ENCODE results near the gene IFT80.
"Not testable (repeated sequence)": the region's sequence is repeated elsewhere in the genome, so short reads cannot be mapped to it uniquely, and the experiment has no call there.

IFT80 gene

DNA sequence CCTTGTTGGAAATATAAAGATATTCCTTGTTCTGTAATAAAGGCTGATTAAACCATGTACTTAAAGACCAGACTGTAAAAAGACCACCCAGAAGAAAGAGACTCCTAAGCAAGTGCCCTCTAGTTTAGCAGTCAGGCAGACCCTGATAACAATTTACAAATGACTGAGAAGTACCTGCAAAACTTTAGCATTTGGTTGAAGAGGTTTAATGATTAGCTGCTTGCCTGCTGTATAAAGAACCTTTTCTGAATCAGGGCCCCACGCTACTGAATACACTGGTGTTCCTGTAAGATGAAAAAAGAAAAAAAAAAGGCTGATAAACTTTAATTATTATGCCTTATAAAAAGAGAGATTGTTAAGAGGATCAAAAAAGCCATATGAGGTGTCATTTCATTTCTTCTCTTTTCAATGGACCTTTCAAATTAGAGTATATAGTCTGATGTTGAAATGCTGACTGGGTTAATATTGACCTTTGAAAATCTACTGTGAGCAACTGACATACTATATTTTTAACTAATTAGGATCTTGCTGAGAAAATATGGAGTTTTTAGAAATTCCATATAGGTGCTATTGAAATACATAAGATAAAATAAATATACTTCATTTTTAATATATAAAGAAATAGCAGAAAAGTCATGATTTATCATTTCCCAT is 33.0 kb downstream of the IFT80 start:
- no peak for DNase-seq (ENCODE audit: low read depth in 2 of 2)

GRCh38 chr3:160362896-160363295 is 36.1 kb downstream of the IFT80 start:
- DNase-seq (ENCODE audit: low read depth in 2 of 2): not testable (repeated sequence)

DNA sequence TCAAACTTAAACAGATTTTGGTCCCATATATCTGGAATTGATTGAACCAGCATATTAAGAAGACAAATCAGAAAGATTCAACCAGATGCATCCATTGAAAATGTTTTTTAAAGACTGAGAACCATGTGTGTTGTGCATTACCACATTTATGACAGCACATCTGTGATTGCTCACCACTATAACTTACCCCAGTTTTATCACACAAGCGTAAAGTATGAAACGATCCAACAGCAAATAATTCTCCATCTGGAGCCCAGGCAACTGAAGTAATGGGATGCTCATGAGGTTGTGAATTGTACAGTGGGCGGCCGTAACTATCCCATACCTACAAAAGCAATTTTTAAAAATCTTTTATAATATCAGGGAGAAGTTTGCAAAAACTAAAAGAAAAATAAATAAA is 43.2 kb downstream of the IFT80 start:
- DNase-seq (ENCODE audit: low read depth in 2 of 2): no peak

DNA sequence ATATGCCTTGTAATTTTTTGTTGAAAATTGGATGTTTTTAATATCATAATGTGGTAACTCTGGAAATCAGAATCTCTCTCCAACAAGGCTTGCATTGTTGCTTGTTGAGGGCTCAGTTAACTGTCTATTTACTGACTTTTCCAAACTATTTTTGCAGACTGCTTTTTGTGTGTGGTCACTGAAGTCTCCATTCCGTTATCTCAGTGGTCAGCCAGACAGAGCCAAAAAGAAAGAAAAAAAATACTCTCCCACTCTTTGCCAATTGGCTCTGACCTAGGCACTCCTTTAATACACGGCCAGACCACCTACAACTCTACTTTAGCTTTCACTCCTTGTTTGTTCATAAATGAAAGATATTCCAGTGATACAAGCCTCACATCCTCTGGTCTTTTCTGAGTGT is 52.5 kb downstream of the IFT80 start:
- no peak for DNase-seq (ENCODE audit: low read depth in 2 of 2)

- DNase-seq (ENCODE audit: low read depth in 2 of 2): no peak
Measured at GRCh38 chr3:160343132-160343531, 55.9 kb downstream of the IFT80 start.

GRCh38 chr3:160340351-160340750 is 58.7 kb downstream of the IFT80 start:
- no peak for DNase-seq (ENCODE audit: low read depth in 2 of 2)

DNA sequence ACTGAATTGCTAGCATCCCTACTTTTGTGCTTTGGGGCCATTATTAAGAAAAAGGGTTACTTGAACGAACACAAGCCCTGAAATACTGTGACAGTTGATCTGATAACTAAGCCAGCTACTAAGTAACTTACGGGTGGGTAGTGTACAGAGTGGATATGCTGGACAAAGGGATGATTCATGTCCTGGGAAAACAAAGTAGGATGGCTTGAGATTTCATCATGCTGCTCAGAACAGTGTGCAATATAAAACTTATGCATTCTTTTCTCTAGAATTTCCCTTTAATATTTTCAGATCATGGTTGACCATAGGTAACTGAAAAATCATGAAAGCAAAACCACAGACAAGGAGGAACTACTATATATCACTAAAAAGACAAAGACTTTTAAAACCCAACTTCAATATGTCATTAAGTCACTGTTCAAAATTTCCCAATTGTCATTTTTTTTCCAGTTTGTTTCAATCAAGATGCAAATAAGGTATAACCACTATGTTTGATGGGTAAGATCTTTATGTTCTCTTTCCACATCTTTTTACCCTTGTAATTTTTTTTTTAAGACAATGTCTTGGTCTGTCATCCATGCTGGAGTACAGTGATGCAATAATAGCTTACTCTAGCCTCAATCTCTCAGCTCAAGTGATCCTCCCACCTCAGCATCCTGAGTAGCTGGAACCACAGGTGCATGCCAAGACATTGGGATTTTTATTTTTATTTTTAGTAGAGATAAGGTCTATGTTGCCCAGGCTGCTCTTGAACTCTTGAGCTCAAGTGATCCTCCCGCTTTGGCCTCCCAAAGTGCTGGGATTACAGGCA is 67.7 kb downstream of the IFT80 start:
- DNase-seq (ENCODE audit: low read depth in 2 of 2): peak; percentile 77 to 80

DNA sequence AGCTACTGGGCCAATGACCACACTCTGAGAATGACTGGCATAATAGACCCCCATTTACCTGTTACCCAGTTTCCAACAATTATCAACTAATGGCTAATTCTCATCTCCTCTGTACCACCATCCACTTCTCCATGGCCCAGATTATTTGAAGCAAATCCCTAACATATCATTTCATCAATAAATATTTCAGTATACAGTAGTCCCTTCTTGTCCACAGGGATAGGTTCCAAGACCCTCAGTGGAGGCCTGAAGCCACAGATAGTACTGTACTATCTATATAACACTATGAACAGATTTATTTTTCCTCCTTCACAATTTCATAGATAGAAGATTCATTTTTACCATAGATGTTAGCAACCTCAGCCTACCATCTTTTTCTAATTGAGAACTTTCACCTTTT is 68.3 kb downstream of the IFT80 start:
- DNase-seq (ENCODE audit: low read depth in 2 of 2): no peak

DNA sequence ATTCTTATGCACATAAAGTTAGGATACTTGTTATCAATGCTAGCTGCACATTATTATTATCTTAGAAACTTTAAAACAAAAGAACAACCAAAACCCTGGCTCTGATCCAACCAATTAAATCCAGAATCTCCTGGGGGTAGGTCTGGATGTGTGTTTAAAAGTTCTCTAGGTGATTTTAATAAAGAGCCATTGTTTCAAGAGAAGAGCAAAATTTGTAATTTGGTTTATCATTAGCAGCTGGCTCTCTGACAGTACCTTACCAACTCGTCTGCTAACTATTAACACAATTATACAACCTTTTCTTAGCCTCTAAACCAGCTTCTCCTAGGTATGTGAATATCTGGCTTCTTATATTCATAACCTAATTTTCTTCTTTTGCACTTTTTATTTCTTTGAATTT is 68.9 kb downstream of the IFT80 start:
- DNase-seq (ENCODE audit: low read depth in 2 of 2): no peak

GRCh38 chr3:160326286-160326685 is 72.7 kb downstream of the IFT80 start:
- not testable (repeated sequence) for DNase-seq (ENCODE audit: low read depth in 2 of 2)

DNA sequence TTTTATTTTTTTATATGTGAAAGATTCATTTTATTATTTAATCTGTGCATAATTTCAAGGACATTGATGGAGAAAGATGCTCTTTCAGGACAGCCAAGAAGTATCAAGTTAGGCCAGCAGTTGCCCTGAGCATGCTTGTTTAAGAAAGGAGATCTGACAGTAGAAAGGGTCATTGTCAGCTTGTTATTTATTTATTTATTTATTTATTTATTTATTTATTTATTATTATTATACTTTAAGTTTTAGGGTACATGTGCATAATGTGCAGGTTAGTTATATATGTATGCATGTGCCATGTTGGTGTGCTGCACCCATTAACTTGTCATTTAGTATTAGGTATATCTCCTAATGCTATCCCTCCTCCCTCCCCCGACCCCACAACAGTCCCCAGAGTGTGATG is 77.2 kb downstream of the IFT80 start:
- not testable (repeated sequence) for DNase-seq (ENCODE audit: low read depth in 2 of 2)

GRCh38 chr3:160319322-160319721 is 79.7 kb downstream of the IFT80 start:
- DNase-seq (ENCODE audit: low read depth in 2 of 2): no peak

DNA sequence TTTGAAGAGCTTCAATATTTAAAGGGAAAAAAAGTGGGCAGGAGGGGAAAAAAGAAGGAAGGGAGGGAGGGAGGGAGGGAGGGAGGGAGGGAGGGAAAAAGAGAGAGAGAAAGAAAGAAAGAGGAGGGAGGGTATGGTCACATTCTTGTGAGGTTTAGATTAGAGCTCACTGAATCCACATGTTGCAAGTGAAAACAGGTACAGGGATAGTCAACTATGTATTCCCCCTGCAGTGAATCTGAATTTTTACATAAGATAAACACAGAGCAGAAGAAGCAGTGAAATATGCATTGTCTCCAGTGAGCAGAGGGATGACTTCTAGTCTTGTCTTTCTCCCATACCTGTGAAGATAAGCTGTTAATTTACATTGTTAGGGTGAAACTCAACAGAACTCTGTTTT is 84.0 kb downstream of the IFT80 start:
- DNase-seq (ENCODE audit: low read depth in 2 of 2): no peak

- no peak for DNase-seq (ENCODE audit: low read depth in 2 of 2)
Measured at GRCh38 chr3:160312014-160312624, 86.9 kb downstream of the IFT80 start.

DNA sequence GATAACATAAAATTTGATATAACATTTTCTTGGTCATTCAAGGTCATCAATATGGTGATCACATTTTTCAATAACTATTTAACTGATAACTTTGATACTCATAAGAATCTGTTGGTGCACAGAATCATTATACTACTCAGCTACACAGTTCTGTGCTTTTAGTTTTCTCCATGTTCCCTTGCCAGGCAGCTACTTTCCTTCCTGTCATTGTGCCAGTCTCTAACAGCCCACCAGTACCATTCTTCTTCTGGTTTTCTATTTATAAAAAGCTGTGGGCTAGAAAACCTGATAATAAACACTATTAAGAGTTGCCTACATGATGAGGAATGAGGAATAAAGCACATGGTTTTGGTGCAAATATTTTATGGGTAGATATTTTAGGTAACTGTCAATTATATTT is 96.2 kb downstream of the IFT80 start:
- no peak for DNase-seq (ENCODE audit: low read depth in 2 of 2)

DNA sequence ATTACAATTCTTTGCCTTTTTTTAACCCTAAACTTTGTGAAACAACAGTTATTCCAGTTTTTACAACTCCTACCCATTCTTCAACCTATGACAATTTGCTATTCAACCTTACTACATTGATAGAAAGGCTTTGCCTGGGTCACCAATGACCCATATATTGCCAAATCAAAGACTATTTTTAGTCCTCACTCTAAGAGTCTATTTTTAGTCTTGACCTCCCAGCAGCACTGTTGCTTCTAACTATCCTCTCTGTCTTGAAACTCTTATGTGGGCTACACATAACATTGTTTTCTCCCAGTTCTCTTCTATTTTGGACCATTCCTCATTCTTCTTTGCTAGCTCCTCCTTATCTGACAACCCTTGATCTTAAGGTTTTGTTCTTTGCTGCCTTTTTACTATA is 102.4 kb downstream of the IFT80 start:
- no peak for DNase-seq (ENCODE audit: low read depth in 2 of 2)

GRCh38 chr3:160291909-160292299 is 107.1 kb downstream of the IFT80 start:
- no peak for DNase-seq (ENCODE audit: low read depth in 2 of 2)

DNA sequence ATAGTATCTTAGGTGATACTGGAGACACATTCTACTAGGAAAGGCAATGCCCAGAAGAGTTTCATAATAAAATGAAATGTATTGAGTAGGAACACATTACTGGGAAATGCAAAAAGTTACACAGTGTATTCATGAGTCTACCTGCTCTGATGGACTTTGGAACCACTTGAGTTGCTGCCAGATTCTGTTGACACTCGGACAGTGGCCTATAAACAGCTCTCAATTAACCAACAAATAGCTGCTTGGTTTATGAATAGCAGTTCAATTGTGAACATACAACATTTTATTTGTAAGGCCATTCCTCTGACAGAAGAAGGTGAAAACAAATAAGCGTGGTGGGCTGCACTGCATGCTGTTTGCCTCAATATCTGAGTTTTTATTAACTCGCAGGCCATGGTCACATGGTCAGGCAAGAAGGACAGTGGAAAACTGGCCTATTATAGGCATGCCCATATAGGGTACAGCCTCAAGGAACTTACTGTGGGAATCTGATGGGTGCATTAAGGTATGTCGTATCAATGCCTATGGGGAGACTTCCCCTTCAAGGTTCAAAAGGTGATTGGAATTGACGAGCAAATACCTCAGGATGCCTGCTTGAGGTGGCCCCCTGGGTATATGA is 107.6 kb downstream of the IFT80 start:
- DNase-seq (ENCODE audit: low read depth in 2 of 2): no peak

DNA sequence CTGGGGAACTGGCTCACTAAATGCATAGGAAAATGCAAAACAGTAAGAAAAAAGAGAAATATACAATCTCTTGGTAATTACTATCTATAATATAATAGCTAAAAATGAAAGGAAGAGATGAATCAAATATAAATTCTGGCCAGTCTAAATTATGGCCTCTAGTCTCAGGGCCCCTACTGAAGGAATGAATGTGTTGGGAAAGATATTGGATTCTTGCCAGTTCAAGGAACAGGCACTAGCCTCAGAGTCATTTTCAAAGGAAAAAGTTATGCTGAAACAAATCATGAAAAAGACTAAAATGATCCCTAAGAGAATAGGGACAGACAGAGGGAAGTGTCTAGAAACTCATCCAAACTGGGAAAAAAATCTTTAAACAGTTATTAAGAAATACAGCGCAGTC is 111.4 kb downstream of the IFT80 start:
- DNase-seq (ENCODE audit: low read depth in 2 of 2): no peak

GRCh38 chr3:160286231-160286630 is 112.8 kb downstream of the IFT80 start:
- no peak for DNase-seq (ENCODE audit: low read depth in 2 of 2)

DNA sequence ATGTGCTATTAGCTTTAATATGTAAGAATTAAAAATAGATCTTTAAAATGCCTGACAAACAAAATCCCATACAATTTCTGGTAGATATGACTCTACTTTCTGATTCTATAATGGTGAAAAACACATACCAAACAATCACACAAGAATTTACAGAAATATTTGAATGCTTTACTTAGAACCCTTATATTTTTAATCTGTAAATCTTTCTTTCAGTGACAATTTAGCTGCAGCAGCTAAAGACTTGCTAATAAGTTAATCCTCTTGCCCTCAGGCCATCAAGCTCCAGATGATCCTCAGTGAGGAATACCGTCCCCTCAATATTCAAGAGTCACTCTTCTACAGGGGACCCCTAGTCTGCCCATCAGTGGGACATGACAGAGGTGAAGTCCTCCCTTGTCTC is 118.2 kb downstream of the IFT80 start:
- DNase-seq (ENCODE audit: low read depth in 2 of 2): no peak

GRCh38 chr3:160279657-160280056 is 119.4 kb downstream of the IFT80 start:
- DNase-seq (ENCODE audit: low read depth in 2 of 2): no peak

DNA sequence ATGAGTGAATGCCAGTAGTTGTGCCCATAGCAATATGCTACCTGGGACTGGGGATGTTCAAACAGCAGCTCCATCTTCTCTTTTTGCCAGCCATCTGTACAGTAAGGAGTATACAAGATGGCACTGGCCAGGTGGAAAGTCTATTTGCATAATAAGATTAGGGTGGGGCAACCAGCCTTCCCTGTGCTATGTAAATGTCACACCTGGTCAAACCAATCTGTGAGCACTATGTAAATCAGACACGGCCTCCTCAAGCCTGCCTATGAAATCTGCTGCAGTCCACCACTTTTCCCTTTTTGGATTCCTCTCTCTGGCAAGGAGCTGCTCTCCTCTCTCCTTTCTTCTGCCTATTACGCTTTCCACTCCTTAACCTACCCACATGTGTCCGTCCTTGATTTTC is 120.8 kb downstream of the IFT80 start:
- DNase-seq (ENCODE audit: low read depth in 2 of 2): no peak
